GM18870 (cell line): ENCODE data around the gene MCAT.

Source experiments
- ATAC-seq: cut with Tn5 transposase; IDR thresholded peaks from one replicate; pipeline ENCODE4 v1.9.1; 2021; ENCODE audit warnings: moderate library complexity; ENCODE audit not compliant: unreplicated experiment

Gene MCAT

DNA sequence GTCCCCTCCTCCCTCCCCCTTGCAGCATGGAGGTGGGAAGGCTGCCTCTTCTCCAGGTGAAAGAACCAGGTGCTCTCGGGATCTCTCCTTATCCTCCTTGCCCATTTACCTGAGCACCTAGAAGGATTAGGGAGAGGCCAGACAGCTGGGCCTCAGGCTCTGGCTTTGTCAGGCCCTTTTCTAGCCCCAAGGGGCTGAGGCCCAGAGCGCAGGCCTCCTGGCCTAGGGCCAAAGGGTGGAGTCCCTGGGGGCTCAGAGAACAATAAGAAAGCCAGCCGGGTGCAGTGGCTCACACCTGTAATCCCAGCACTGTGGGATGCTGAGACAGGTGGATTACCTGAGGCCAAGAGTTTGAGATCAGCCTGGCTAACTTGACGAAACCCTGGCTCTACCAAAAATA, 48.6 kb downstream of the MCAT start:
- ATAC-seq = no peak

DNA sequence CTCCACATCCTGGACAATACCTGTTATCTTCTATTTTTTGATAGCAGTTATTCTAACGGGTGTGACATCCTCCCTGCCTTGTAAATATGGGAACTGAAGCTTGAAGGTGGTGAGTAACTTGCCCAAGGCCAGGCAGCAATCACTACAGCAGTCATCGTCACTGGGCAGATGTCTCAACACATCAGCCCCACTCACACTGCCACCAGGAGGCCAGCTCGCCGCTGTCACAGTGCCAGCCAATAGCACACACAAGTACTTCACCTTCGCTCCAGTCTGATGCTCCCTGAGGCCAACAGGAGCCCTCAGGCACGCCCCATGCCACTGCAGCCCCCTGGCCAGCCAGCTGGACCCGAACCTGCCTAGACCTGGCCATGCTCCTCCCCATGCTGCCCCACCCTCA, 49.1 kb downstream of the MCAT start:
- ATAC-seq = no peak

DNA sequence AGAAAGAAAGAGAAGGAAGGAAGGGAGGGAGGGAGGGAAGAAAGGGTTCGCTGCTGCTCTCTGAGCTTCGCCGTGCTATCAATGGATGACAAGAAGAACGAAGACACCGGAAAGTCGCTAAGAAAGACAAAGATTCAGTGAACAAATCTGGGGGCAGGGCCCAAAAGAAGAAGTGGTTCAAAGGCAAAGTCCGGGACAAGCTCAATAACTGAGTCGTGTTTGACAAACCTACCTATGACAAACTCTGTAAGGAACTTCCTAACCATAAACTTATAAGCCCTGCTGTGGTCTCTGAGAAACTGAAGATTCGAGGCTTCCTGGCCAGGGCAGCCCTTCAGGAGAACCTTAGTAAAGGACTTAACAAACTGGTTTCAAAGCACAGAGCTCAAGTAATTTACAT, 51.1 kb downstream of the MCAT start:
- no peak for ATAC-seq

DNA sequence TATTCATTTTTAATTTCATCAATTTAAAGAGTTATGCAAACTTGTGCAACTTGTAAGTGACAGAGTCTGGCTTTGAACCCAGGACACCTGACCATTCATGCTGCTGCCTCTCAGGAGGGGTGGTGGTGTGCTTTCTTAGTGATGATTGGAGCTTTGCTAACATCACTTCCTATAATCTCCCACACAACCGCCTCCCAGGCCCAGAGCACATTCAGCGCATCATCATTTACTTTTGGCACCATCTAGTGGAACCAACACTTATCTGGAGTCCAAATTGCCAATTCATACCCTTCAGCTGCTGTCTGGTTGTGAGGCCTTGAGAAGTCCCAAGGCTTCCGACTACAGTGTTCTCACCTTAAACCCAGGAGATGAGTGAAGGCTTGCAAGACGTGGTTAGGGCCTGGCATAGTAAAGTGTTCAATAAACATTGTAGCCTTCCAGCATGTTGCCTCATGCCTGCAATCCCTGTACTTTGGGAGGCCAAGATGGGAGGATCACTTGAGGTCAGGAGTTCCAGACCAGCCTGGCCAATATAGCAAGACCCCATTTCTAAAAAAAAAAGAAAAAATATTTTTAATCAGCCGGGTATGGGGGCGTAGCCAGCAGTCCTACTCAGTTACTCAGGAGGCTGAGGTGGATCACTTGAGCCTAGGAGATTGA, 52.9 kb downstream of the MCAT start:
- no peak for ATAC-seq

DNA sequence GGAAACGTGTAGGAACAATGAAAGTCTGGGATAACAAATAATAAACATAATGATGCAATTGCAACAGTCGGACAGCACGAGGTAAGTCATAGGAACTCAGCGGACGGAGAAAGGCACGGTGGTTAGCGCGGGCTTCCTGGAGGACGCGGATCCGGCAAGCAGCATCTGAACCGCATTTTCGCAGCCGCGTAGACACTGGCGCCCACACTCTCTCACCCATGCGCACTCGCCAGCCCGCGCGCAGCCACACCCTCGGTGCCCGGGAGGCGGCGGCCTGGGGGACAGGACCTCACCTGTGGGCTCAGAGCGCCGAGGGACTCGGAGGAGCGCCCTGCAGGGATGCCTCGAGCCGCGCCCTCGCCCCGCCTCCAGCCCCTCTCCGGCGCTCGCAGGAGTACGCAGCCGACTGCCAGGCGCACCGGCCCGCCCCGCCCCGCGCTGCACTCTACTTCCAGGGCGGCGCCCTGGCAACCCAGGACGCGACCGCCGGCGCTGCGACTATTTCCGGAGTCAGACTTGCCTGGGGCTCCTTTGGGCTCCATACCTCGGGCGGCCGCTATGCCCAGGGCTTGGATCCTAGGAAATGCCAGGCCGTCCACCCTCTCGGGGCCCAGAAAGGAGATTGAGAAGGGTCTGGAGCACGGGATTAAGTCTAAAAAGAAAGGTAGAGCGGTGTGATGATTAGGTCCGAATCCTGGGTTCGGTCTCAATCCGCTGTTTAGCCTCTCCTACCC, 54.0 kb downstream of the MCAT start, which contains the start of gene TTLL1:
TTLL1 (minus strand) TSS at position 408 of the 734 bp plus-strand sequence. CDS start 13,805 bp downstream, outside the sequence.
- ATAC-seq = no peak

DNA sequence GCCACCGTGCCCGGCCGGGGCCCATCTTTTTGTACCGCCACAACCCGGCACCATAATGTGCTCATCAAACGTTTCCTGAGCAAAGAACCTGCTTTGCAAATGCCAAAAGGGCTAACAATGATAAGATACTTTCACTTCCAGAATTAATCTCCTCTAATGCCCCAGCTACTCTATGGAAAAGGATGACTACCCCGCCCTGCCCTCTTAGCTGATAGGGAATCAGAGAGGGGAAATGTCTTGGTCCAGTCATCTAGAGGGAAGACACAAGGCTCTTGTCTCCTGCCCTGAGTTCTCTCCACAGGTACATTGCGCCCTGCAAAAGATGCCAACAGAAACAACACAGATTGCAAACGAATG, 54.6 kb downstream of the MCAT start:
- no peak for ATAC-seq

DNA sequence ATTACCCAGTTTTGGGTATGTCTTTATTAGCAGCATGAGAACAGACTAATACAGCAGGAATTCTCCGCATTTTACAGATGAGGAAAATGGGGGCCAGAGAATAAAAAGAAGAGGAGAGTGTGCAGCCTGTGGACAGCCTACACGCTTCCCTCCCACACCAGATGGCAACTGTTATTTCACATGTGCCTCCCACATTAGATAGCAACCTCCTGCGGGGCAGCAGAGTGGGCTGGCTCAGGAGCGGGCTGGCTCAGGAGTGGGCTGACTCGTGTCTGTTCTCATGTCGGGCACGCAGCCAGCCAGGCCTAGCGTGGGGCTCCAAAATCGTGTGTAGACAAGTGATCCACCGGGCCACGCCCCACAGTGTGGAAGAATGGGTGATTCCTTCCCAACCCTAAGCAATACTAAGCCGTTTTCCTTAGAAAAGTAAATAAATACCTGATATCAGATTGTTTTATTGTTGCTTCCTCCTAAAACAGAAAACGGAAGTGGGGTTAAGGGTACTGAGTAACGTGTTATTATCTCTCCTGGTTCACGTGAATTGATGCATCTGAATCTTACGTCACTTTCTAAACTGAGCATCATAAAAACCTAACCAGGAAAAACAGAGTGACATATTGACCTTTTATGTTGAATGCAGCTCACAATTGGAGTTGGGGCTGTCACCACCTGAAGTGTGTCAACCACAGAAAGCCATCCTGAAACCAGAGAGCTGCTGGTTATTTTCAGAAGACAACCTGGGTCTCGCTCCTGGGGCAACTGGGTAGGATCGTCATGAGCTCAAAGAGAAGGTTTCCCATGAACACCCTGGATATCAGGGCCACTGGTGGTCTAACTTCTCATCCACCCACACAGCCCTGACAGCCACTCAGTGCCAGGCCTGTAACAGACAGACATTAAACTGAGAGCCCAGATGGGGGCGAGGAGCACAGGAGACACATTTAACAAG, 57.3 kb downstream of the MCAT start:
- no peak for ATAC-seq
